DOHH2 (cell line): ENCODE results near the gene DCDC2C.

Source experiments
- H3F3A ChIP-seq: fragments of 200-600 bp; sonication (generic), shearing (Covaris generic); 2 replicates; pipeline ENCODE4 v1.6.0; 2016; ENCODE audit warnings: antibody characterized with exemption, mild to moderate bottlenecking; ENCODE audit not compliant: control insufficient read depth, insufficient read depth
- H3K27ac ChIP-seq: fragments of 200-600 bp; sonication (generic); 2 replicates; pipeline ENCODE4 v1.5.1; 2014; ENCODE audit warnings: low read depth, mild to moderate bottlenecking, low read length, moderate library complexity
- H3K27me3 ChIP-seq: fragments of 200-600 bp; sonication (generic); 2 replicates; pipeline ENCODE4 v1.6.1; 2014; ENCODE audit warnings: mild to moderate bottlenecking, low read length, mixed read lengths; ENCODE audit not compliant: control insufficient read depth
- H3K36me3 ChIP-seq: fragments of 200-600 bp; sonication (generic); 2 replicates; pipeline ENCODE4 v1.6.1; 2014; ENCODE audit warnings: mild to moderate bottlenecking, low read length, moderate library complexity, mixed read lengths; ENCODE audit not compliant: control insufficient read depth
- H3K4me1 ChIP-seq: fragments of 200-600 bp; sonication (generic); 2 replicates; pipeline ENCODE4 v1.6.1; 2014; ENCODE audit warnings: mild to moderate bottlenecking, low read length, mixed read lengths; ENCODE audit not compliant: control insufficient read depth
- H3K4me2 ChIP-seq: fragments of 200-600 bp; sonication (generic); 2 replicates; pipeline ENCODE4 v1.6.0; 2014; ENCODE audit warnings: mild to moderate bottlenecking, low read length, moderate library complexity
- H3K4me3 ChIP-seq: fragments of 200-600 bp; sonication (generic); 2 replicates; pipeline ENCODE4 v1.5.1; 2014; ENCODE audit warnings: mild to moderate bottlenecking, low read length, mixed read lengths
- H3K79me2 ChIP-seq: fragments of 200-600 bp; sonication (generic); 2 replicates; pipeline ENCODE4 v1.6.1; 2014; ENCODE audit warnings: mild to moderate bottlenecking, low read length, mixed read lengths; ENCODE audit not compliant: control insufficient read depth
- H3K9me2 ChIP-seq: fragments of 200-600 bp; sonication (generic); replicated peaks from 2 replicates; pipeline ENCODE4 v1.6.1; 2014; ENCODE audit warnings: mild to moderate bottlenecking, low read length, mixed read lengths; ENCODE audit not compliant: control insufficient read depth
- H3K9me3 ChIP-seq: fragments of 200-600 bp; sonication (generic); 2 replicates; pipeline ENCODE4 v1.6.1; 2014; ENCODE audit warnings: antibody characterized with exemption, low read length, mixed read lengths; ENCODE audit not compliant: control insufficient read depth, insufficient read depth
- H4K20me1 ChIP-seq: fragments of 200-600 bp; sonication (generic); 2 replicates; pipeline ENCODE4 v1.6.0; 2014; ENCODE audit warnings: low read depth, mild to moderate bottlenecking, antibody characterized with exemption, low read length, moderate library complexity; ENCODE audit not compliant: control insufficient read depth, insufficient read depth
- CTCF ChIP-seq: fragments of 200-600 bp; sonication (generic); IDR thresholded peaks from one replicate; pipeline ENCODE4 v1.5.1; 2014; ENCODE audit warnings: antibody characterized with exemption, mild to moderate bottlenecking, low read depth, low read length; ENCODE audit not compliant: poor library complexity, severe bottlenecking
- EZH2phosphoT487 ChIP-seq: fragments of 200-600 bp; sonication (generic); IDR thresholded peaks from 2 replicates; pipeline ENCODE4 v1.6.1; 2017; ENCODE audit warnings: borderline replicate concordance, mild to moderate bottlenecking, antibody characterized with exemption, low read length, moderate library complexity, mixed read lengths

DCDC2C gene

GRCh38 chr2:3727397-3728045 is 24.1 kb downstream of the DCDC2C start:
- TF ChIP-seq EZH2phosphoT487 = no peak
- no peak overlapping the region for H3K27ac ChIP-seq
- peaks cover 7% of the 10 kb centered on the region; the same call in 1 of the 2 replicates for H3K27me3 ChIP-seq
- no peaks in the 10 kb centered on the region for H3K79me2 ChIP-seq
- no peaks in the 10 kb centered on the region for H4K20me1 ChIP-seq
- H3K4me1 ChIP-seq = no peaks in the 10 kb centered on the region
- no peak overlapping the region for H3K4me2 ChIP-seq
- no peaks in the 10 kb centered on the region for H3F3A ChIP-seq
- H3K9me3 ChIP-seq = no peaks in the 10 kb centered on the region
- H3K4me3 ChIP-seq = no peak overlapping the region
- H3K36me3 ChIP-seq = no peaks in the 10 kb centered on the region
- H3K9me2 ChIP-seq = no peaks in the 10 kb centered on the region

GRCh38 chr2:3728104-3729054 is 25.0 kb downstream of the DCDC2C start:
- Histone ChIP-seq H3K27ac (no peak overlapping the region), H3K9me3 (no peaks in the 10 kb centered on the region), H3K4me3 (no peak overlapping the region), H3K4me1 (no peaks in the 10 kb centered on the region), H3K9me2 (no peaks in the 10 kb centered on the region), H4K20me1 (no peaks in the 10 kb centered on the region), H3K27me3 (peaks cover 7% of the 10 kb centered on the region; the same call in 1 of the 2 replicates), H3K79me2 (no peaks in the 10 kb centered on the region), H3K36me3 (no peaks in the 10 kb centered on the region), H3F3A (no peaks in the 10 kb centered on the region), H3K4me2 (no peak overlapping the region)
- no peak for TF ChIP-seq EZH2phosphoT487
- peak; percentile 68 for TF ChIP-seq CTCF

- Histone ChIP-seq H3K4me3 (no peak overlapping the region), H3K36me3 (no peaks in the 10 kb centered on the region), H3K4me2 (no peak overlapping the region), H3K4me1 (no peaks in the 10 kb centered on the region), H3K27ac (no peak overlapping the region), H4K20me1 (no peaks in the 10 kb centered on the region), H3K9me2 (no peaks in the 10 kb centered on the region), H3K79me2 (no peaks in the 10 kb centered on the region), H3K9me3 (no peaks in the 10 kb centered on the region), H3K27me3 (peaks cover 7% of the 10 kb centered on the region; the same call in 1 of the 2 replicates), H3F3A (no peaks in the 10 kb centered on the region)
- no peak for TF ChIP-seq EZH2phosphoT487
- no peak for TF ChIP-seq CTCF
These were observed 25.7 kb downstream of the DCDC2C start for GRCh38 chr2:3729055-3729448.

GRCh38 chr2:3729786-3730185 is 26.4 kb downstream of the DCDC2C start:
- Histone ChIP-seq H3K9me3 (no peaks in the 10 kb centered on the region), H4K20me1 (no peaks in the 10 kb centered on the region), H3F3A (no peaks in the 10 kb centered on the region), H3K27ac (no peak overlapping the region), H3K4me3 (no peak overlapping the region), H3K4me2 (no peak overlapping the region), H3K9me2 (no peaks in the 10 kb centered on the region), H3K4me1 (no peaks in the 10 kb centered on the region), H3K36me3 (no peaks in the 10 kb centered on the region), H3K27me3 (peaks cover 7% of the 10 kb centered on the region; the same call in 1 of the 2 replicates), H3K79me2 (no peaks in the 10 kb centered on the region)
- TF ChIP-seq CTCF = no peak
- no peak for TF ChIP-seq EZH2phosphoT487
